Thymus (tissue), 11 donors: ENCODE measurements around the gene AKAP6. TPM values are rescaled to one million over a fixed set of nuclear protein-coding genes. Genes with fewer than 3 reads are reported as not detected.
"Not testable (repeated sequence)": the region's sequence is repeated elsewhere in the genome, so short reads cannot be mapped to it uniquely, and the experiment has no call there.

Source experiments
- DNase-seq, 9 donors: peaks; one replicate each; pipeline ENCODE4 v3.0.0-alpha.2; 2013; ENCODE audit warnings: low spot score in 9 of 9, low read depth in 6 of 9, missing footprints in 1 of 9
- H3K27ac ChIP-seq, 2 donors: one replicate each; pipeline ENCODE4 v1.5.1; 2013; ENCODE audit warnings: control low read depth in 1 of 2, low read depth in 1 of 2, low read length in 1 of 2, mild to moderate bottlenecking in 1 of 2, moderate library complexity in 1 of 2
- H3K27me3 ChIP-seq, 2 donors: one replicate each; pipeline ENCODE4 v1.5.1; 2013; ENCODE audit warnings: low read length in 1 of 2; ENCODE audit not compliant: control insufficient read depth in 2 of 2, insufficient read depth in 1 of 2
- H3K36me3 ChIP-seq, 2 donors: one replicate each; pipeline ENCODE4 v1.5.1; 2013; ENCODE audit warnings: low read length in 1 of 2, mild to moderate bottlenecking in 1 of 2, moderate library complexity in 1 of 2; ENCODE audit not compliant: control insufficient read depth in 2 of 2, insufficient read depth in 2 of 2
- H3K4me1 ChIP-seq, 2 donors: one replicate each; pipeline ENCODE4 v1.5.1; 2013; ENCODE audit warnings: low read length in 2 of 2; ENCODE audit not compliant: control insufficient read depth in 2 of 2, insufficient read depth in 2 of 2
- H3K4me3 ChIP-seq, 2 donors: one replicate each; pipeline ENCODE4 v1.5.1; 2013; ENCODE audit warnings: low read length in 2 of 2, control low read depth in 1 of 2, mild to moderate bottlenecking in 1 of 2
- H3K9me3 ChIP-seq, 2 donors: one replicate each; pipeline ENCODE4 v1.5.1; 2013; ENCODE audit warnings: low read length in 1 of 2, mild to moderate bottlenecking in 1 of 2; ENCODE audit not compliant: control insufficient read depth in 2 of 2, insufficient read depth in 1 of 2
- WGBS: extraction: QIAGEN DNeasy Blood & Tissue Kit; methylation state at CpG from one replicate; pipeline ENCODE4 v1.1.7; 2013; 5-methylcytosine and 5-hydroxymethylcytosine counted together
- polyA plus RNA-seq: library from polyadenylated mRNA; stranded (reverse); fragments of 200-250 nt; gene quantifications from one replicate; pipeline ENCODE4 v1.2.3, GENCODE V29; 2013
- total RNA-seq: library from RNA; stranded (reverse); fragments of 120-200 nt; gene quantifications from one replicate; pipeline ENCODE4 v1.2.4, GENCODE V29; 2013
- donor health status: healthy.

Gene AKAP6
- total and polyA plus RNA-seq, 2 donors: 1.4 to 2.0 TPM

- Histone ChIP-seq H3K27ac (no peak overlapping the region), H3K4me3 (no peak overlapping the region), H3K27me3 (no peaks in the 10 kb centered on the region), H3K36me3 (no peaks in the 10 kb centered on the region), H3K4me1 (no peaks in the 10 kb centered on the region), H3K9me3 (no peaks in the 10 kb centered on the region)
- no peak for DNase-seq
- WGBS: 95% methylated on average over 1 of the region's 1 CpG
Observed at GRCh38 chr14:32779840-32780239, 450.7 kb downstream of the AKAP6 start.

- H3K4me3 ChIP-seq: no peak overlapping the region
- no peaks in the 10 kb centered on the region for H3K4me1 ChIP-seq
- H3K36me3 ChIP-seq: no peaks in the 10 kb centered on the region
- no peaks in the 10 kb centered on the region for H3K27me3 ChIP-seq
- 98% methylated on average over 3 of the region's 3 CpGs for WGBS
- no peak overlapping the region for H3K27ac ChIP-seq
- DNase-seq: no peak
- peaks cover 0 to 4% of the 10 kb centered on the region in 2 donors for H3K9me3 ChIP-seq
Observed at GRCh38 chr14:32784405-32784804, 455.3 kb downstream of the AKAP6 start.

GRCh38 chr14:32785585-32785984 is 456.5 kb downstream of the AKAP6 start:
- WGBS: 73% methylated on average over 4 of the region's 4 CpGs

GRCh38 chr14:32786886-32787285 is 457.8 kb downstream of the AKAP6 start:
- no peak for DNase-seq
- H3K27ac ChIP-seq: no peak overlapping the region
- H3K27me3 ChIP-seq: no peaks in the 10 kb centered on the region
- H3K4me3 ChIP-seq: no peak overlapping the region
- 88% methylated on average over 3 of the region's 3 CpGs for WGBS
- peaks cover 0 to 6% of the 10 kb centered on the region in 2 donors for H3K9me3 ChIP-seq
- H3K4me1 ChIP-seq: no peaks in the 10 kb centered on the region
- no peaks in the 10 kb centered on the region for H3K36me3 ChIP-seq

More at GRCh38 chr14:32785585-32785984, 456.5 kb downstream of the AKAP6 start:
- Histone ChIP-seq H3K9me3 (peaks cover 0 to 6% of the 10 kb centered on the region in 2 donors), H3K4me3 (no peak overlapping the region), H3K36me3 (no peaks in the 10 kb centered on the region), H3K27ac (no peak overlapping the region), H3K27me3 (no peaks in the 10 kb centered on the region), H3K4me1 (no peaks in the 10 kb centered on the region)
- no peak for DNase-seq

GRCh38 chr14:32793033-32793432 is 463.9 kb downstream of the AKAP6 start:
- not testable (repeated sequence) for DNase-seq, H3K4me1 ChIP-seq, H3K27me3 ChIP-seq, H3K9me3 ChIP-seq, H3K27ac ChIP-seq, H3K36me3 ChIP-seq, H3K4me3 ChIP-seq

GRCh38 chr14:32800320-32800719 is 471.2 kb downstream of the AKAP6 start:
- no peak for DNase-seq
- Histone ChIP-seq H3K36me3 (no peaks in the 10 kb centered on the region), H3K4me1 (no peaks in the 10 kb centered on the region), H3K27me3 (no peaks in the 10 kb centered on the region), H3K4me3 (no peak overlapping the region), H3K27ac (no peak overlapping the region), H3K9me3 (no peaks in the 10 kb centered on the region)
- 96% methylated on average over 1 of the region's 1 CpG for WGBS

GRCh38 chr14:32802295-32802694 is 473.2 kb downstream of the AKAP6 start:
- Histone ChIP-seq H3K4me1 (no peaks in the 10 kb centered on the region), H3K9me3 (no peaks in the 10 kb centered on the region), H3K36me3 (no peaks in the 10 kb centered on the region), H3K27ac (no peak overlapping the region), H3K4me3 (no peak overlapping the region), H3K27me3 (no peaks in the 10 kb centered on the region)
- WGBS: 91% methylated on average over 1 of the region's 1 CpG
- DNase-seq: no peak

- Histone ChIP-seq H3K4me3 (no peak overlapping the region), H3K9me3 (no peaks in the 10 kb centered on the region), H3K27ac (no peak overlapping the region), H3K36me3 (no peaks in the 10 kb centered on the region), H3K27me3 (no peaks in the 10 kb centered on the region), H3K4me1 (no peaks in the 10 kb centered on the region)
- DNase-seq: no peak
- 94% methylated on average over 2 of the region's 2 CpGs for WGBS
Observed at GRCh38 chr14:32805979-32806378, 476.9 kb downstream of the AKAP6 start.

- Histone ChIP-seq H3K9me3 (no peaks in the 10 kb centered on the region), H3K27ac (no peak overlapping the region), H3K4me3 (no peak overlapping the region), H3K36me3 (no peaks in the 10 kb centered on the region), H3K27me3 (no peaks in the 10 kb centered on the region), H3K4me1 (no peaks in the 10 kb centered on the region)
- no peak for DNase-seq
- WGBS: 64% methylated on average over 4 of the region's 4 CpGs
Observed at GRCh38 chr14:32808644-32809043, 479.5 kb downstream of the AKAP6 start.

- H3K4me1 ChIP-seq: no peaks in the 10 kb centered on the region
- H3K36me3 ChIP-seq: no peaks in the 10 kb centered on the region
- H3K27ac ChIP-seq: no peak overlapping the region
- 44% methylated on average over 2 of the region's 2 CpGs for WGBS
- no peaks in the 10 kb centered on the region for H3K27me3 ChIP-seq
- H3K9me3 ChIP-seq: no peaks in the 10 kb centered on the region
- DNase-seq: no peak
- no peak overlapping the region for H3K4me3 ChIP-seq
Observed at GRCh38 chr14:32809255-32809654, 480.2 kb downstream of the AKAP6 start.
